SJCRH30 (cell line): ENCODE measurements around the gene ZFYVE9. TPM values are rescaled to one million over a fixed set of nuclear protein-coding genes. Genes with fewer than 3 reads are reported as not detected.
"Not testable (repeated sequence)": the region's sequence is repeated elsewhere in the genome, so short reads cannot be mapped to it uniquely, and the experiment has no call there.

Experiments
- DNase-seq, 2 experiments: peaks; one replicate each; pipeline ENCODE4 v3.0.0-alpha.2; 2015 to 2020
- H3K27ac ChIP-seq: fragments of 250-450 bp; sonication (Bioruptor Pico); 2 replicates; pipeline ENCODE4 v1.5.1; 2020; ENCODE audit warnings: mild to moderate bottlenecking, moderate library complexity
- H3K27me3 ChIP-seq: fragments of 250-450 bp; sonication (Bioruptor Pico); 2 replicates; pipeline ENCODE4 v1.5.1; 2020; ENCODE audit warnings: mild to moderate bottlenecking, moderate library complexity
- H3K36me3 ChIP-seq: fragments of 250-450 bp; sonication (Bioruptor Pico); 2 replicates; pipeline ENCODE4 v1.5.1; 2020; ENCODE audit warnings: mild to moderate bottlenecking, moderate library complexity
- H3K4me1 ChIP-seq: fragments of 250-450 bp; sonication (Bioruptor Pico); 2 replicates; pipeline ENCODE4 v1.5.1; 2020; ENCODE audit warnings: mild to moderate bottlenecking, moderate library complexity
- H3K4me3 ChIP-seq: fragments of 250-450 bp; sonication (Bioruptor Pico); 2 replicates; pipeline ENCODE4 v1.5.1; 2020; ENCODE audit warnings: mild to moderate bottlenecking, moderate library complexity
- H3K9me3 ChIP-seq: fragments of 250-450 bp; sonication (Bioruptor Pico); replicated peaks from 2 replicates; pipeline ENCODE4 v1.5.1; 2020; ENCODE audit warnings: mild to moderate bottlenecking, moderate library complexity
- total RNA-seq: library from RNA; depleted of rRNA; stranded (reverse); fragments of >200 nt; shearing (Covaris generic); gene quantifications from 2 replicates; pipeline ENCODE4 v1.2.3, GENCODE V29; 2014

Gene ZFYVE9
- total RNA-seq, 1 experiment from 2014 or later, result 27.5 TPM

DNA sequence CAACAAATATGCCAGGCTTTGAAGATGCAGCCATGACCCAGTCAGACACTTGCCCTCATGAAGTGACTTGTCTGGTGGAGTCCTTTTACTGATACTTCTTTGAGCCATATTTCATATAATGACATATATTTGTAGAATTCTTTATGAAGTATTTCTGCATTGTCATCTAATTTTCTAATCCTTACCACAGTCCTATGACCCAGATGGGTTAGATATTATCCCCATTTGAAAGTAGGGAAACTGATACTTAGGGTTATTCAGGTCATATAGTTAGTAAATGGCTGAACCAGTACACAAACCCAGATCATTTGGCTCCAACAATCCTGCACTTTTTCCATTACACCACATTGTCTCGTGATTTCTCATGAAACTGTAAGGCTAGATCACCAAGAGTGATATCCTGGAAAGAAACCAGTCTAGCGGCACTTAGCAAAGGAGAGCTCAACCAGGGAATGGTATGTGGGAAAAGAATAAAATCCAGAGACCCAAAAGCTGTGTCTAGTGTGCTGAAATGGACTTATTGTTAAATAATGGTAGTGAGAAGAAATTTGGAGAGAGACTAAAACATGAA, 49.6 kb downstream of the ZFYVE9 start:
- H3K36me3 ChIP-seq, result no peaks in the 10 kb centered on the region
- H3K4me1 ChIP-seq, result no peaks in the 10 kb centered on the region
- H3K27ac ChIP-seq, result no peak overlapping the region
- no peak for DNase-seq
- no peak overlapping the region for H3K4me3 ChIP-seq
- H3K27me3 ChIP-seq, result no peaks in the 10 kb centered on the region
- no peaks in the 10 kb centered on the region for H3K9me3 ChIP-seq

DNA sequence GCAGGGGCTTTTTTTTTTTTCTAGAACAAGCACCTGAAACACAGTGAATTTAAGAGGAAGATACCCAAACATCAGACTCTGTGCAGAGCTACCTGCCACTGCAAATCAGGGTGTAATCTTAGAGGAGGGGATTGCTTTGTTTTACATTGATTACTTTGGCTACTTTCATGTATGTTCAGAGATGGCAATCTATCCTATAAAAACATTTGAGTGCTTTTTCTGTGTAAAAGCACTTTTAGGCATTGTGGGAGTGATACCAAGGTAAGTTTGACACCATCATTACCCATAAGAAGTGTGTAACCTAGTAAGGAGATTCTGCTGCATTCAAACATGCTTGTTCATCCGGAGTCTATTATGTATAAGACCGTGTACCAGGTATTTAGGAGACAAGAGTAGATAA, 50.1 kb downstream of the ZFYVE9 start:
- no peaks in the 10 kb centered on the region for H3K36me3 ChIP-seq

DNA sequence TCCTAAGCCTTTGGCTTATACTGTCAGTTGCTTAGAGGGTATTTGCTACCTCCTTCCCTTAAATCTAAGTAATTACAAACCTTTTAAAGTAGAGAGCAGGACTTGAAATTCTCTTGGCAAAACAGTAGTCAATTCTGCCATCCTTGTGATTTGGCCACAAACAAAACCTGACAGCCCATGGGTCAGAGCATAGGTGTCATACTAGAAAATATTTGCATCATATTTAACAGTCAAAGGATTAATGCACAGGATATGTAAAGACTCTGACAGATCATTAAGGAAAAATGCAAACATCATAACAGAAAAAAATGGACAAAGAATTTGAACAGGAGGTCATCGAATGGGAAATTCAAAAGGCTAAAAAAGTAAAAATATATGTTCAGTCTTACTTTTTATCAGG, 50.5 kb downstream of the ZFYVE9 start:
- no peaks in the 10 kb centered on the region for H3K27me3 ChIP-seq
- no peaks in the 10 kb centered on the region for H3K4me1 ChIP-seq
- no peak overlapping the region for H3K27ac ChIP-seq
- H3K9me3 ChIP-seq, result no peaks in the 10 kb centered on the region
- no peaks in the 10 kb centered on the region for H3K36me3 ChIP-seq
- no peak overlapping the region for H3K4me3 ChIP-seq
- DNase-seq, result no peak

More for the DNA sequence above, 50.1 kb downstream of the ZFYVE9 start:
- Histone ChIP-seq H3K27me3 (no peaks in the 10 kb centered on the region), H3K4me3 (no peak overlapping the region), H3K4me1 (no peaks in the 10 kb centered on the region), H3K27ac (no peak overlapping the region), H3K9me3 (no peaks in the 10 kb centered on the region)
- no peak for DNase-seq

DNA sequence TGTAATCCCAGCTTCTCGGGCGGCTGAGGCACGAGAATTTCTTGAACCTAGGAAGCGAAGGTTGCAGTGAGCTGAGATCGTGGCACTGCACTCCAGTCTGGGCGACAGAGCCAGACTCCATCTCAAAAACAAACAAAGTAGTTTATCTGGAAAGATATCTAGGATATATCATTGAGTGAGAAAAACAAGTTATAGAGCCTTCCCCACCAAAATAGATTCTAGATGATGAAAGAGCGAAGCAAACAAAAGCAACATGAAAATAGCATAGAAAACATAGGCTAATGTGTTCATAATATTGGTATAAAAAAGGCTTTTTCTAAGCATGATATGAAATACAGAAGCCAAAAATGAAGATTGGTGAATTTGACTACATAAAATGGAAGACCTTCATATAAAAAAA, 52.1 kb downstream of the ZFYVE9 start:
- no peak overlapping the region for H3K4me3 ChIP-seq
- no peaks in the 10 kb centered on the region for H3K9me3 ChIP-seq
- no peaks in the 10 kb centered on the region for H3K36me3 ChIP-seq
- H3K4me1 ChIP-seq, result no peaks in the 10 kb centered on the region
- no peak for DNase-seq
- no peak overlapping the region for H3K27ac ChIP-seq
- H3K27me3 ChIP-seq, result no peaks in the 10 kb centered on the region

DNA sequence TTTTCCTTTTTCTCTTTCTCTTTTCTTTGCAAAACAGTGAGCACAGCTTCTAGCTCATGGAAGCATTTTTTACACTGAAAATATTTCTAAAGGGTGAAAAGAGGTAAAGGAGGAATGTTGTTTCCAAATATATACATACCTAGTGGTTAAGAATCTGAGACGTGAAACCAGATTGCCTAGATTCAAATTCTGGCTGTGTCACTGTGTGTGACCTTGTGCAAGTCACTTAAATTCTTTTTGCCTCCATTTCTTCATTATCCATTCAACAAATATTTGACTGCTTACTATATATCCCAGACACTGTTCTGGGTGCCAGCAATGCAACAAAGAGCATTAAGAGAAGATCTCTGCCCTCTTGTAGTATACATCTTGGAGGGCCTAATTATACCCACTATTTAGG, 53.3 kb downstream of the ZFYVE9 start:
- Histone ChIP-seq H3K4me1 (no peaks in the 10 kb centered on the region), H3K27ac (no peak overlapping the region), H3K27me3 (no peaks in the 10 kb centered on the region), H3K9me3 (no peaks in the 10 kb centered on the region), H3K4me3 (no peak overlapping the region), H3K36me3 (no peaks in the 10 kb centered on the region)
- no peak for DNase-seq

DNA sequence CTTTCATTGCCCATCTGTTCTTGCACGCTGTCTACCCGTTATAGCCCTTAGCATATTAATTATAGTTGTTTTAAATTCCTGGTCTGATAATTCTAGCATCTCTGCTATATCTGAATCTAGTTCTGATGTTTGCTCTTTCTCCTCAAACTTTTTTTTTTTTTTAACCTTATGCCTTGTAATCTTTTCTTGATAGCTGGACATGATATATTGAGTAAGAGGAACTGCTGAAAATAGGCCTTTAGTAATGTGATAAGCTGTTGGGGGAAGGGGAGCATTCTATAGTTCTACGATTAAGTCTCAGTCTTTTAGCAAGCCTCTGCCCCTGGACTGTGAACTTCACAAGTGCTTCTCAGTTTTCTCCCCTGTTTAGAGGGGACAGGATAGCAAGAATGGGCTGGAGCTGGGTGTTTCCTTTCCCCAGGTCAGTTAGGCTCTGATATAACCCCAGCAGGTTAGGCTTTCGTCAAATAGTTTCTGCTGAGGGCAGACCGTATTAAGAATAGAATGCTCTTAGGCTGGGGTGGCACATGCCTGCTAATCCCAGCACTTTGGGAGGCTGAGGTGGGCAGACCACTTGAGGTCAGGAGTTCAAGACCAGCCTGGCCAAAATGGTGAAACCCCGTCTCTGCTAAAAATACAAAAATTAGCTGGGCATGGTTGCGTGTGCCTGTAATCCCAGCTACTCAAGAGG, 62.2 kb downstream of the ZFYVE9 start:
- Histone ChIP-seq H3K4me3 (no peak overlapping the region), H3K4me1 (no peaks in the 10 kb centered on the region), H3K36me3 (no peaks in the 10 kb centered on the region), H3K9me3 (no peaks in the 10 kb centered on the region), H3K27me3 (no peaks in the 10 kb centered on the region), H3K27ac (no peak overlapping the region)
- no peak for DNase-seq

DNA sequence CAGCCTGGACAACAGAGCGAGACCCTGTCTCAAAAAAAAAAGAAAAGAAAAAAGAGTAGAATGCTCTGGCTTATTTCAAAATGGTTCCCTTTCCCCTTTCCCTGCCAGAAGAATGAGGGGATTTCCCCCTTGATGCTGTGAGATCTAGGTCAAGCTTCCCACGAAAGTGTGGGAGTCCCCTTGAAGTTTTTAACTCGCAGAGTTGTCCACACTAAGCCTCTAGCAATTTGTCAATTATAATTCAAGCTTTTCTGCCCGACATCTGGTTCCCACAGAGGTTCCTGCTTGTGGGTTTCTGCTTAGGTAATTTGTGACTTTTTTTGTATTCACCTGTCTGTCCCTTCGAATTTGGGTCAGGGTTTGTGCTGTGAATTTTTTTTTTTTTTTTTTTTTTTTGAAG, 62.8 kb downstream of the ZFYVE9 start:
- Histone ChIP-seq H3K27me3 (no peaks in the 10 kb centered on the region), H3K4me1 (no peaks in the 10 kb centered on the region), H3K36me3 (no peaks in the 10 kb centered on the region), H3K4me3 (no peak overlapping the region), H3K27ac (no peak overlapping the region), H3K9me3 (no peaks in the 10 kb centered on the region)
- no peak for DNase-seq

DNA sequence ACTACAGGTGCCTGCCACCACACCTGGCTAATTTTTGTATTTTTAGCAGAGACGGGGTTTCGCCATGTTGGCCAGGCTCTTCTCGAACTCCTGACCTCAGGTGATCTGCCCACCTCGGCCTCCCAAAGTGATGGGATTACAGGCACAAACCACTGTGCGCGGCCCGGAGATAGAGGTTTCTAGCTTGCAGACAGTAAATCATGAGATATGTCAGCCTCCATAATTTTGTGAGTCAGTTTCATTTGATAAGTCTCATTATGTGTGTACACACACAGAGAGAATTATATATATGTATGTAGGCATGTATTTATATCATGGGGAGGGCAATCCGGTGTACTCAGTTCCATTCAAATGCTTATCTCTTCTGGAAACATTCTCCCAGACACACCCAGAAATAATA, 64.8 kb downstream of the ZFYVE9 start:
- H3K4me1 ChIP-seq, H3K9me3 ChIP-seq, DNase-seq, H3K4me3 ChIP-seq, H3K36me3 ChIP-seq, H3K27ac ChIP-seq, H3K27me3 ChIP-seq: not testable (repeated sequence)

DNA sequence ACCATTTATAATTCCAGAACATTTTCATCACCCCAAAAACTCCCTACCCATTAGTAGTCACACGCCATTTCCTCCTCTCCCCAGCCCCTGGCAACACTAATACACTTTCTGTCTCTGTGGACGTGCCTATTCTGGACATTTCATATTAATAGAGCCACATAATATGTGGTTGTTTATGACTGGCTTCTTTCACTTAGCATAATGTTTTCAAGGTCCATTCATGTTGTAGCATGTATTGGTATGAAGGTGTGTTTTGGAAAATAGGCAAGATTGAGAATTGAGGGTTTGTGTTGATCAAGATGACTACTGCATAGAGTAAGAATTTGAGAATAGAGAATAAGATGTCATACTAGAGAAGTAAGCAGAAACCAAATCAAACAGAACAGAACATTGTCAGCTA, 67.5 kb downstream of the ZFYVE9 start:
- Histone ChIP-seq H3K4me3 (no peak overlapping the region), H3K27me3 (no peaks in the 10 kb centered on the region), H3K27ac (no peak overlapping the region), H3K4me1 (no peaks in the 10 kb centered on the region), H3K9me3 (no peaks in the 10 kb centered on the region), H3K36me3 (no peaks in the 10 kb centered on the region)
- no peak for DNase-seq

DNA sequence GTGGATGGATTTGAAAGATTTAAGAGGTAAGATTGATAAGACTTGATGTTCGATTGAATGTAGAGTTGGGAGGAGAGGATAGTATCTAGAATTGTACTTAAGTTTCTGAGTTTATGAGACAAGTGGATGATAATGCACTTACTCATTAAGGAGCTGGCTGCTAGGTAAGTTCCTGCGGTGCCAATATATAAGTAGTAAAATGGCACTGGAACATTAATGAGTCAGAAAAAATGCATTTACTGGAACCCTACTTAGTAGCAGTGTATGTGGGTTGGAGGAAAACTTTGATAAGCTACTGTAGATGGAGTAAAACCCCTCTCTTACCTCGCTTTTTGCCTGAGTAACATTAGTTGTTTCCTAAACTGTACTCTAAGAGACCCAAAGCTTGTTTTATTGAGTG, 68.2 kb downstream of the ZFYVE9 start:
- Histone ChIP-seq H3K36me3 (no peaks in the 10 kb centered on the region), H3K4me1 (no peaks in the 10 kb centered on the region), H3K4me3 (no peak overlapping the region), H3K27ac (no peak overlapping the region), H3K27me3 (no peaks in the 10 kb centered on the region), H3K9me3 (no peaks in the 10 kb centered on the region)
- DNase-seq, result no peak

DNA sequence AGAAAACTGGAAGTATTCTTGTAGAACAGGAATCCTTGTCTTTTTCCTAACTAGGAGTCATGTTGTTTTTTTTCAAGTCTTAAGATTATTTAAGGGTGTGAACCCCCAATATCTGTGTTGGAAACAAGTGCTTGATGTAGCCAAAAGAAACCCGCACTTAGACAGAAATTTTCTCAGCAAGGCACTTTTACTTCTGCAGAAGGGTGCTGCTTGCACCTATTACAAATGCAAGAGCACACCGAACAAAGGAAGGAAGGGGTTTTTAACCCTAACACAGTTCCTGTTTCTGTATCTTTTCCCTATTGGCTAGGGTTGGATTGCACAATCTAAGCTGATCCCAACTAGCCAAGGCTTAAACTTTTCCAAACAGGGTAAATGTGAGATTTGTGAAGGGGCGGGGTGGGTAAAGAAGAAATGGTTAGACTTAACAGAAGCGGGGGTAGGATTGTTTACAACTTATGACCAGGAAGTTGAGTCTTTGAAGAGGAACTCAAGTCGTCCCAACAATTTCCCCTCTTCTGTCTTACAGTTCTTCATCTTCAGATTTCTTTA, 75.1 kb downstream of the ZFYVE9 start:
- Histone ChIP-seq H3K9me3 (peaks cover 6% of the 10 kb centered on the region), H3K27me3 (no peaks in the 10 kb centered on the region), H3K4me1 (no peaks in the 10 kb centered on the region), H3K27ac (no peak overlapping the region), H3K36me3 (peaks cover 6% of the 10 kb centered on the region; the same call in 1 of the 2 replicates), H3K4me3 (no peak overlapping the region)
- no peak for DNase-seq

DNA sequence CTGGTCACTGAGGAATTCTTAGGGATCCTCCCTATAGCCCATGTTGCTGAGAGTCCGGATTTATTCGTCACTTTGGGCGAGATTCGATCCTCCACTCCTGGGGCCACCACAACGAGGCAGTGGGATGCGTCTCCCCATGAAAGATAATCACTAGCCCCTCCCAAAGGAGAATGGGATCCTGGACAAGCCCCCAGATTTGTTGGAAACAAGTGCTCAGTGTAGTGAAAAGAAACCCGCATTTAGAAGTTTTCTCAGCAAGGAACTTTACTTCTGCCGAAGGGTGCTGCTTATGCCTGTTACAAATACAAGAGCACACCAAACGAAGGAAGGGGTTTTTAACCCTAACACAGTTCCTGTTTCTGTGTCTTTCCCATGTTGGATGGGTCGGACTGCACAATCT, 83.3 kb downstream of the ZFYVE9 start:
- no peaks in the 10 kb centered on the region for H3K36me3 ChIP-seq
- H3K27ac ChIP-seq, result no peak overlapping the region
- no peaks in the 10 kb centered on the region for H3K27me3 ChIP-seq
- no peak overlapping the region for H3K4me3 ChIP-seq
- no peaks in the 10 kb centered on the region for H3K4me1 ChIP-seq
- H3K9me3 ChIP-seq, result peaks cover 11% of the 10 kb centered on the region
- peak; percentile 13 to 16 for DNase-seq

DNA sequence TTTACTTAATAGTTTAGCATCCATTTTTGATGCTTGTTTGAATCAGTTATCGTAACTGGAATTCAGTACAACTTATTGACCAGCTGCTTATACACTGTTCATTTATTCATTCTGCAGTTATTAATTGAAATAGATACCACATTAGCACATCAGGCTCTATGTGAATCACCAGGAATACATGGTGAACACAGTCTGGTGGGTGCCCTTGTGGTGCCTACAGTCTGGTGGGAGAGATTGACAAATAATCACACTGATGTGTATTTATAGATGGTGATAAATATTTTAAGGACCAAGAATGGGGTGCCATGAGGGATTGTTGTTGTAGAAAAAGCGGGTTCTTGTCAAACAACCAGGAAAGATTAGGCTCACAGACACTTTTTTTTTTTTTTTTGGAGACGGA, 87.6 kb downstream of the ZFYVE9 start:
- peaks cover 6% of the 10 kb centered on the region; the same call in 1 of the 2 replicates for H3K9me3 ChIP-seq
- no peak for DNase-seq
- H3K4me1 ChIP-seq, result no peaks in the 10 kb centered on the region
- no peak overlapping the region for H3K4me3 ChIP-seq
- H3K36me3 ChIP-seq, result no peaks in the 10 kb centered on the region
- H3K27ac ChIP-seq, result no peak overlapping the region
- H3K27me3 ChIP-seq, result no peaks in the 10 kb centered on the region

DNA sequence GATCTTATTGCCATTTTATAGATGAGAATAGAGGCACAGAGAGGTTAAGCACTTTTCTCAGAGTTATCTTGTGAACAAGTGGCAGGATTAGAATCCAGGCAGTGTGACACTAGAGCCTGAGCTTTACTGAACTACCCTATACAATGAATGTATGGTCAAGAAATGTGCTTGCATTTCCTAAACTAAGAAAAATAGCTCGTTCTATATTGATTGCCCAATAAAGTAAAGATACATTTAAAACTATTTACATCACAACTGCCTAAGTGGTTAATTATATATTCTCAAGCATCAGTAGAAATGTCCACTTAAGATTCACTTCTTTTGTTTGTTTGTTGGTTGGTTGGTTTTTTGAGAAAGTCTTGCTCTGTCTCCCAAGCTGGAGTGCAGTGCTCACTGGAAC, 91.6 kb downstream of the ZFYVE9 start:
- no peaks in the 10 kb centered on the region for H3K36me3 ChIP-seq

DNA sequence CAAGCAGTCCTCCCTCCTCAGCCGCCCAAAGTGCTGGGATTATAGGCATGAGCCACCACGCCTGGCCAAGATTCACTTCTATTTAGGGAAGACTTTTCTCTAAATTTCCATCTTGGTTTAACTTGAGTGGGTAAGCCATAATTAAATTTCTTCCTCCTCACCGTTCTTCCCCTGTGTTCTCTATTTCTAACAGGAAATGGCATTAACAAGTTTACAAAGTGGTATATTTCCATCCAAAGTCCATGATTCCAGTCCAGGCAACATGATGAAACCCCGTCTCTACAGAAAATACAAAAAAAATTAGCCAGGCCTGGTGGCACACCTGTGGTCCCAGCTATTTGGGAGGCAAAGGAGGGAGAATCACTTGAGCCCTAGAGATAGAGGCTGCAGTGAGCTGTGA, 92.1 kb downstream of the ZFYVE9 start:
- H3K36me3 ChIP-seq, result no peaks in the 10 kb centered on the region

More for the DNA sequence above, 91.6 kb downstream of the ZFYVE9 start:
- no peaks in the 10 kb centered on the region for H3K9me3 ChIP-seq
- no peaks in the 10 kb centered on the region for H3K27me3 ChIP-seq
- DNase-seq, result no peak
- no peak overlapping the region for H3K27ac ChIP-seq
- H3K4me3 ChIP-seq, result no peak overlapping the region
- peaks cover 4% of the 10 kb centered on the region for H3K4me1 ChIP-seq

DNA sequence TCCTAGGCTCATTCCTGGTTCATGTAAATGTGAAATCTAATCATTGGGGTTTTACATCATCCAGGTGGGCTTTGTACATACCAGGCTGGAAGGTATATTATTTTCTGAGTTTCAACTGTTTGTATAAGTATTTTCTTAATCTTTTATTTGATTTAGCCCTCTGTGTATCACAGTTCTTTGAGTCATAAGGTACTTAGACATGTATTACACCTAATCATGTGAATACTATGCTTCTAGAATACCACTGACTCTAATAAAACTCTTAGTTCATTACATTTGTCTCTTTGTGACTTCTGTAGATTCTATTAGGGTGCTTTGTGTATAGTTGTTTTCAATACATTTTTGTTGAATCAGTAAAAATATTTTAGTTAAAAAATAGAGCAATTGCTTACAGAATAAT, 92.8 kb downstream of the ZFYVE9 start:
- Histone ChIP-seq H3K9me3 (no peaks in the 10 kb centered on the region), H3K36me3 (no peaks in the 10 kb centered on the region), H3K4me1 (peaks cover 4% of the 10 kb centered on the region), H3K4me3 (no peak overlapping the region), H3K27me3 (no peaks in the 10 kb centered on the region), H3K27ac (no peak overlapping the region)
- no peak for DNase-seq

More for the DNA sequence above, 92.1 kb downstream of the ZFYVE9 start:
- Histone ChIP-seq H3K27me3 (no peaks in the 10 kb centered on the region), H3K9me3 (no peaks in the 10 kb centered on the region), H3K4me3 (no peak overlapping the region), H3K27ac (no peak overlapping the region), H3K4me1 (peaks cover 4% of the 10 kb centered on the region)
- DNase-seq, result no peak
